Ovary (tissue), 3 donors: Measurements from ENCODE around the gene FURIN.

Source experiments
- CTCF ChIP-seq, 3 donors: fragments of 450-650 bp in 2 of 3; fragments of 200-600 bp in 1 of 3; IDR thresholded peaks; one replicate each; pipeline versions ENCODE4 v1.5.1 to v1.8.0; 2016 to 2022; ENCODE audit warnings: antibody characterized with exemption in 3 of 3, mild to moderate bottlenecking in 1 of 3
- POLR2A ChIP-seq: fragments of 450-650 bp; IDR thresholded peaks from one replicate; pipeline ENCODE4 v1.6.1; 2017; ENCODE audit warnings: antibody characterized with exemption, mild to moderate bottlenecking, moderate library complexity
- donor health status: DM: no; HTN: no; CAD: no.

- TF ChIP-seq POLR2A (no peak), CTCF (IDR thresholded peaks at IDR 0.05) (no peak)
Observed at GRCh38 chr15:90873488-90873997, 5.2 kb downstream of the FURIN start.
